Measurements from ENCODE around the gene KLHL25. TPM values are rescaled to one million over a fixed set of nuclear protein-coding genes. Genes with fewer than 3 reads are reported as not detected.

Gene KLHL25
- polyA plus RNA-seq, 2 of the 4 experiments (the other 2 are of a cell fraction): 3.2 to 6.1 TPM

DNA sequence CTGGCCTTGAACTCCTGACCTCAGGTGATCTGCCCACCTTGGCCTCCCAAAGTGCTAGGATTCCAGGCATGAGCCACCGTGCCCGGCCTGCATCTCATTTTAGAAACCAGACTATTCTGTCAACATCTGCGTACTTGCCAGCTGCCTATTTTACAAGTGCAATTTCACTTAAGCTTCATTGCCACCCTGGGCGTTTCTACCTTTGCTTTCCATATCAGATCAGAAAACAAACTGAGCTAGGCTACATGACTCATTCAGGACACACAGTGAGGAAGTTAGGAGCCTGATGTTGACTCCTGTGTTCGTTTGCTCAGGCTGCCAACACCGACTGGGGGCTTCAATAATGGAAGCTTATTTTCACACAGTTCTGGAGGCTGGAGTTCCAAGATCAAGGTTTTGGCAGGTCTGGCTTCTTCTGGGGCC is 42.3 kb upstream of the KLHL25 start:
- ATAC-seq (peak; percentile 36 to 59; a peak in 5 of 6 replicates), FAIRE-seq (no peak), DNase-seq (ENCODE audit: low read depth in 1 of 2, low spot score in 1 of 2) (peak; percentile 71 to 80)
- Histone ChIP-seq H3K9me3 (no peaks in the 10 kb centered on the region), H3K4me3 (no peak overlapping the region), H3K4me1 (peaks cover 26% of the 10 kb centered on the region), H3K4me2 (peak overlapping the region; percentile 58), H3K27ac (peak overlapping the region; percentile 59 to 74)
- CTCF ChIA-PET: interaction anchor here (0.5 to 7.5 kb wide), 9 partner anchors 9 to 541 kb away, joined by 3 to 79 read pairs (median 3); no protein-coding TSS in a partner anchor
- WGBS (ENCODE audit: missing lambda C conversion rate): 5% methylated on average over 6 of the region's 6 CpGs
- TF ChIP-seq FOSL2 (IDR thresholded peaks at IDR 0.05) (no peak; the same call in 1 of the 2 replicates), FOSL2 (CRISPR knock-in tag; IDR thresholded peaks at IDR 0.05) (peak; percentile 51; the same call in 1 of the 2 replicates), EP300 (IDR thresholded peaks at IDR 0.05) (no peak), GATA3 (IDR thresholded peaks at IDR 0.05; ENCODE audit: borderline replicate concordance) (peak; percentile 37; the same call in 1 of the 2 replicates)
- POLR2A ChIA-PET: no interaction called here

GRCh38 chr15:85834651-85835050 is 39.9 kb upstream of the KLHL25 start:
- ATAC-seq: no peak
- no peak overlapping the region for H3K27ac ChIP-seq
- H3K4me1 ChIP-seq: peaks cover 17% of the 10 kb centered on the region
- no peak for DNase-seq (ENCODE audit: low read depth in 1 of 2, low spot score in 1 of 2)
- FAIRE-seq: no peak
- no peaks in the 10 kb centered on the region for H3K9me3 ChIP-seq
- WGBS (ENCODE audit: missing lambda C conversion rate): 80% methylated on average over 3 of the region's 3 CpGs
- no peak overlapping the region for H3K4me3 ChIP-seq
- no peak for TF ChIP-seq HOXB13 (CRISPR knock-in tag; IDR thresholded peaks at IDR 0.05; ENCODE audit: low read depth)
- no peak for TF ChIP-seq KDM1A (IDR thresholded peaks at IDR 0.05; ENCODE audit: low read depth)
- no peak for TF ChIP-seq CBX2 (IDR thresholded peaks at IDR 0.05; ENCODE audit: borderline replicate concordance, low read depth)
- TF ChIP-seq MYC (IDR thresholded peaks at IDR 0.05; ENCODE audit: borderline replicate concordance, low read length): no peak
- TF ChIP-seq POLR2AphosphoS2 (conservative IDR thresholded peaks at IDR 0.05; ENCODE audit: low read length): no peak
- TF ChIP-seq ZFP36 (IDR thresholded peaks at IDR 0.05; ENCODE audit: borderline replicate concordance, partially characterized antibody): no peak
- TF ChIP-seq CHD2 (IDR thresholded peaks at IDR 0.05; ENCODE audit: low read length, partially characterized antibody): no peak
- TF ChIP-seq BCL3 (IDR thresholded peaks at IDR 0.05): no peak
- no peak for TF ChIP-seq SMC3 (IDR thresholded peaks at IDR 0.05)
- no peak for TF ChIP-seq PBX3 (IDR thresholded peaks at IDR 0.05)
- no peak overlapping the region for H3K4me2 ChIP-seq
- ChIA-PET CTCF (interaction anchor here (1.2 to 2.9 kb wide), 8 partner anchors 17 to 538 kb away, joined by 3 to 8 read pairs (median 4); no protein-coding TSS in a partner anchor), POLR2A (no interaction called here)

DNA sequence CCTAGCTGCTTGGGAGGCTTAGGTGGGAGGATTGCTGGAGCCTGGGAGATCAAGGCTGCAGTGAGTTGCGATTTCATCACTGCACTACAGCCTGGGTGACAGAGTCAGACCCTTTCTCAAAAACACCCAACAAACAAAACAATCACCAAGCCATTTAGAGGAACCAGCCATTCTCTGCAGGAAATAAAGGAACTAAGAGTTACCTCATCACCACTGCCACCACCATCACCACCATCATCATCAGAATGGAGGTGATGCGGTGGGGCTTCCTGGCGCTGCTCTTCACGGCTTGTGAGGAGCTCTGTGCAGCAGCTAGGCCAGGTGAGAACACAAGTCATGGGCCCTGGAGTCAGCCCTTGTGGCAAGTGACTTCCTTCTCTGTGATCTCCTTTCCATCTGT is 37.7 kb upstream of the KLHL25 start:
- no peak overlapping the region for H3K27ac ChIP-seq
- no peak for ATAC-seq
- CTCF ChIA-PET: interaction anchor here (0.7 to 9.8 kb wide), 10 partner anchors 8 to 104 kb away, joined by 3 to 63 read pairs (median 4); no protein-coding TSS in a partner anchor

GRCh38 chr15:85831415-85832113 is 36.8 kb upstream of the KLHL25 start:
- peak; percentile 50 to 54 for DNase-seq (ENCODE audit: low read depth in 1 of 2, low spot score in 1 of 2)
- Histone ChIP-seq H3K4me1 (peaks cover 3% of the 10 kb centered on the region), H3K27ac (no peak overlapping the region), H3K4me3 (no peak overlapping the region), H3K4me2 (no peak overlapping the region), H3K9me3 (no peaks in the 10 kb centered on the region)
- FAIRE-seq: peak; percentile 95
- WGBS (ENCODE audit: missing lambda C conversion rate): 41% methylated on average over 15 of the region's 15 CpGs
- ChIA-PET POLR2A (no interaction called here), CTCF (interaction anchor here (0.6 to 9.8 kb wide), 28 partner anchors 8 to 542 kb away, joined by 3 to 63 read pairs (median 5); no protein-coding TSS in a partner anchor)
- peak; percentile 90 to 97 for ATAC-seq
- TF ChIP-seq KDM1A (IDR thresholded peaks at IDR 0.05; ENCODE audit: low read depth) (no peak), SMC3 (IDR thresholded peaks at IDR 0.05) (peak; percentile 87), CTCF (IDR thresholded peaks at IDR 0.05) (peak; percentile 68), FOXS1 (CRISPR knock-in tag; IDR thresholded peaks at IDR 0.05) (no peak), TFCP2L1 (CRISPR knock-in tag; IDR thresholded peaks at IDR 0.05) (no peak), HMGXB4 (CRISPR knock-in tag; IDR thresholded peaks at IDR 0.05; ENCODE audit: borderline replicate concordance) (no peak), BHLHE40 (IDR thresholded peaks at IDR 0.05; ENCODE audit: low read depth, low read length) (no peak), SREBF2 (IDR thresholded peaks at IDR 0.05) (no peak), CHD2 (IDR thresholded peaks at IDR 0.05; ENCODE audit: low read length, partially characterized antibody) (no peak)

More for the DNA sequence above, 37.7 kb upstream of the KLHL25 start:
- no peak for TF ChIP-seq EHMT2 (IDR thresholded peaks at IDR 0.05; ENCODE audit: low read depth)
- no peak for TF ChIP-seq POLR2AphosphoS2 (conservative IDR thresholded peaks at IDR 0.05; ENCODE audit: low read length)
- no peak for TF ChIP-seq ZNF302 (CRISPR knock-in tag; IDR thresholded peaks at IDR 0.05)
- TF ChIP-seq MAFK (IDR thresholded peaks at IDR 0.05; ENCODE audit: partially characterized antibody): no peak
- TF ChIP-seq FOXS1 (CRISPR knock-in tag; IDR thresholded peaks at IDR 0.05): no peak
- TF ChIP-seq HOXB13 (CRISPR knock-in tag; IDR thresholded peaks at IDR 0.05; ENCODE audit: low read depth): no peak
- TF ChIP-seq TFCP2L1 (CRISPR knock-in tag; IDR thresholded peaks at IDR 0.05): no peak
- no peak for TF ChIP-seq ESRRA (IDR thresholded peaks at IDR 0.05; ENCODE audit: borderline replicate concordance, low read length)
- Histone ChIP-seq H3K4me2 (no peak overlapping the region), H3K4me1 (peaks cover 11% of the 10 kb centered on the region), H3K9me3 (no peaks in the 10 kb centered on the region), H3K4me3 (no peak overlapping the region)
- FAIRE-seq (no peak), DNase-seq (ENCODE audit: low read depth in 1 of 2, low spot score in 1 of 2) (no peak)
- POLR2A ChIA-PET: no interaction called here
- WGBS (ENCODE audit: missing lambda C conversion rate): 87% methylated on average over 4 of the region's 4 CpGs

All from A549 (cell line).